ENCODE measurements around the gene TMEM207. TPM values are rescaled to one million over a fixed set of nuclear protein-coding genes. Genes with fewer than 3 reads are reported as not detected.

TMEM207 gene
- total RNA-seq, 1 donor from 2014 or later = not detected

GRCh38 chr3:190396001-190396400 is 53.7 kb downstream of the TMEM207 start:
- no peak overlapping the region for H3K4me3 Mint-ChIP-seq
- ChIA-PET CTCF (no interaction called here), POLR2A (no interaction called here)
- no peaks in the 10 kb centered on the region for H3K36me3 Mint-ChIP-seq (ENCODE audit: low read depth)
- ATAC-seq (ENCODE audit: low read depth) (no peak), DNase-seq (no peak)
- TF ChIP-seq CTCF (IDR thresholded peaks at IDR 0.05) = no peak
- no peaks in the 10 kb centered on the region for H3K27me3 Mint-ChIP-seq
- H3K9me3 Mint-ChIP-seq = no peaks in the 10 kb centered on the region
- intact Hi-C loops (cut with micrococcal nuclease) = no loop called here
- no peaks in the 10 kb centered on the region for H3K4me1 Mint-ChIP-seq
- no peak overlapping the region for H3K27ac Mint-ChIP-seq

GRCh38 chr3:190388703-190389102 is 61.0 kb downstream of the TMEM207 start:
- POLR2A ChIA-PET = no interaction called here
- Mint-ChIP-seq H3K9me3 (no peaks in the 10 kb centered on the region), H3K27ac (no peak overlapping the region), H3K27me3 (no peaks in the 10 kb centered on the region), H3K4me1 (no peaks in the 10 kb centered on the region), H3K36me3 (ENCODE audit: low read depth) (no peaks in the 10 kb centered on the region), H3K4me3 (no peak overlapping the region)
- DNase-seq (no peak), ATAC-seq (ENCODE audit: low read depth) (no peak)
- CTCF ChIA-PET = no interaction called here
- intact Hi-C loops (cut with micrococcal nuclease) = no loop called here
- TF ChIP-seq CTCF (IDR thresholded peaks at IDR 0.05) = no peak

GRCh38 chr3:190387578-190388213 is 62.0 kb downstream of the TMEM207 start, which contains the start of gene CLDN16:
Gene CLDN16 (plus strand): TSS chr3:190388163. CDS start chr3:190388330, 167 bp downstream.
- H3K36me3 Mint-ChIP-seq (ENCODE audit: low read depth) = no peaks in the 10 kb centered on the region
- no peak within 1 kb of the TSS for H3K27ac Mint-ChIP-seq
- CTCF ChIA-PET = no interaction called here
- no peak within 1 kb of the TSS for H3K4me3 Mint-ChIP-seq
- no peak for TF ChIP-seq CTCF (IDR thresholded peaks at IDR 0.05)
- no peaks in the 10 kb centered on the region for H3K27me3 Mint-ChIP-seq
- intact Hi-C loops (cut with micrococcal nuclease) = no loop called here
- ATAC-seq (ENCODE audit: low read depth) (no peak), DNase-seq (no peak)
- POLR2A ChIA-PET = no interaction called here
- no peaks in the 10 kb centered on the region for H3K4me1 Mint-ChIP-seq
- no peaks in the 10 kb centered on the region for H3K9me3 Mint-ChIP-seq

- Mint-ChIP-seq H3K27ac (no peak overlapping the region), H3K27me3 (no peaks in the 10 kb centered on the region), H3K4me1 (no peaks in the 10 kb centered on the region), H3K9me3 (no peaks in the 10 kb centered on the region), H3K36me3 (ENCODE audit: low read depth) (no peaks in the 10 kb centered on the region), H3K4me3 (no peak overlapping the region)
- no peak for TF ChIP-seq CTCF (IDR thresholded peaks at IDR 0.05)
- DNase-seq (no peak), ATAC-seq (ENCODE audit: low read depth) (no peak)
- intact Hi-C loops (cut with micrococcal nuclease) = no loop called here
- ChIA-PET CTCF (no interaction called here), POLR2A (no interaction called here)
Measured at GRCh38 chr3:190385731-190386688, 63.7 kb downstream of the TMEM207 start.

- no peaks in the 10 kb centered on the region for H3K9me3 Mint-ChIP-seq
- ATAC-seq (ENCODE audit: low read depth) (no peak), DNase-seq (no peak)
- H3K27ac Mint-ChIP-seq = no peak overlapping the region
- POLR2A ChIA-PET = no interaction called here
- intact Hi-C loops (cut with micrococcal nuclease) = no loop called here
- CTCF ChIA-PET = no interaction called here
- TF ChIP-seq CTCF (IDR thresholded peaks at IDR 0.05) = no peak
- no peak overlapping the region for H3K4me3 Mint-ChIP-seq
- no peaks in the 10 kb centered on the region for H3K36me3 Mint-ChIP-seq (ENCODE audit: low read depth)
- no peaks in the 10 kb centered on the region for H3K4me1 Mint-ChIP-seq
- H3K27me3 Mint-ChIP-seq = no peaks in the 10 kb centered on the region
Measured at GRCh38 chr3:190384309-190384756, 65.4 kb downstream of the TMEM207 start.
